GM18508 (cell line): ENCODE results near the gene FAM184B.

ENCODE experiments used
- ATAC-seq: cut with Tn5 transposase; IDR thresholded peaks from one replicate; pipeline ENCODE4 v1.9.1; 2021; ENCODE audit warnings: moderate number of reproducible peaks; ENCODE audit not compliant: insufficient read depth, unreplicated experiment

The FAM184B gene

GRCh38 chr4:17595471-17596005 is 185.9 kb downstream of the FAM184B start:
- ATAC-seq = peak; percentile 95

- no peak for ATAC-seq
Measured at GRCh38 chr4:17589355-17589754, 192.1 kb downstream of the FAM184B start.

- ATAC-seq = no peak
Measured at GRCh38 chr4:17587094-17587822, 194.2 kb downstream of the FAM184B start.

GRCh38 chr4:17584521-17585213 is 196.8 kb downstream of the FAM184B start:
- ATAC-seq = no peak

- ATAC-seq = no peak
Measured at GRCh38 chr4:17583941-17584340, 197.5 kb downstream of the FAM184B start.

- ATAC-seq = no peak
Measured at GRCh38 chr4:17583276-17583675, 198.1 kb downstream of the FAM184B start.

GRCh38 chr4:17580969-17581368 is 200.5 kb downstream of the FAM184B start:
- ATAC-seq = no peak
